Endothelial cell of umbilical vein (primary cell): Measurements from ENCODE around the gene GPD1. TPM values are rescaled to one million over a fixed set of nuclear protein-coding genes. Genes with fewer than 3 reads are reported as not detected.
A peak's percentile ranks its signal among the peaks of the same experiment; 100 is the strongest.
"Not testable (repeated sequence)": the region's sequence is repeated elsewhere in the genome, so short reads cannot be mapped to it uniquely, and the experiment has no call there.

Experiments
- BruUV-seq: library from RNA; stranded (reverse); fragments of 400-500 nt; replicated peaks from 2 replicates; lab custom pipeline; 2021; lab: Mats Ljungman, UMichigan
- CTCF ChIA-PET: fragments of 300-600, 350-600 bp; sonication (Branson Sonifier 250); formaldehyde crosslinking; loops from one replicate; lab custom pipeline; 2021; ENCODE audit warnings: antibody characterized with exemption, inconsistent platforms; lab: Charles Lee
- POLR2A ChIA-PET: fragments of 300-600, 350-600 bp; sonication (Branson Sonifier 250); formaldehyde crosslinking; loops from one replicate; lab custom pipeline; 2021; ENCODE audit warnings: antibody characterized with exemption, inconsistent platforms; lab: Charles Lee
- DNase-seq: peaks from one replicate; pipeline ENCODE4 v3.0.0-alpha.2; 2011; ENCODE audit warnings: low read depth, low spot score
- FAIRE-seq: peaks from 2 replicates; lab custom pipeline; 2011; peaks lifted over from hg19 to GRCh38; lab: Jason Lieb, UNC
- H2AFZ ChIP-seq: 2 replicates; pipeline ENCODE4 v1.6.0; 2012; ENCODE audit warnings: low read depth, low read length, control low read depth, inconsistent platforms
- H3K27ac ChIP-seq: 2 replicates; pipeline ENCODE4 v1.5.1; 2011; ENCODE audit warnings: low read depth, mild to moderate bottlenecking, control low read depth, low read length, moderate library complexity; ENCODE audit not compliant: insufficient read depth
- H3K27me3 ChIP-seq, 2 experiments: 2 replicates each; pipeline versions ENCODE4 v1.6.0 to v1.6.1; 2011; ENCODE audit warnings: low read length in 2 of 2, mixed read lengths in 1 of 2; ENCODE audit not compliant: control insufficient read depth in 2 of 2, insufficient read depth in 2 of 2
- H3K36me3 ChIP-seq, 2 experiments: 2 replicates in 1 of 2; 3 replicates in 1 of 2; pipeline ENCODE4 v1.5.1; 2011; ENCODE audit warnings: low read length in 2 of 2, mild to moderate bottlenecking in 1 of 2, moderate library complexity in 1 of 2; ENCODE audit not compliant: control insufficient read depth in 2 of 2, insufficient read depth in 2 of 2; ENCODE audit errors: extremely low read depth in 1 of 2
- H3K4me1 ChIP-seq: 3 replicates; pipeline ENCODE4 v1.5.1; 2011; ENCODE audit warnings: mild to moderate bottlenecking, low read length; ENCODE audit not compliant: control insufficient read depth, insufficient read depth; ENCODE audit errors: extremely low read depth
- H3K4me2 ChIP-seq: 2 replicates; pipeline ENCODE4 v1.6.1; 2011; ENCODE audit warnings: low read length, control low read depth, mixed read lengths; ENCODE audit not compliant: insufficient read depth
- H3K4me3 ChIP-seq, 3 experiments: fragments of 200-600 bp in 1 of 3; sonication (generic), shearing (Covaris generic) in 1 of 3; replicated peaks in 1 of 3; 2 replicates each; pipeline ENCODE4 v1.5.1; 2011 to 2016; ENCODE audit warnings: control low read depth in 3 of 3, low read length in 3 of 3, mild to moderate bottlenecking in 2 of 3, inconsistent platforms in 1 of 3, low read depth in 1 of 3, moderate library complexity in 1 of 3; ENCODE audit not compliant: insufficient read depth in 1 of 3
- H3K79me2 ChIP-seq: 2 replicates; pipeline ENCODE4 v1.6.0; 2012; ENCODE audit warnings: low read length, inconsistent platforms; ENCODE audit not compliant: control insufficient read depth, insufficient read depth
- H3K9ac ChIP-seq: replicated peaks from 2 replicates; pipeline ENCODE3; 2011; ENCODE audit warnings: low read length, control low read depth; ENCODE audit not compliant: insufficient read depth; ENCODE audit errors: extremely low read depth
- H3K9me1 ChIP-seq: replicated peaks from 3 replicates; pipeline ENCODE4 v1.6.0; 2011; ENCODE audit warnings: mild to moderate bottlenecking, low read length; ENCODE audit not compliant: control insufficient read depth, insufficient read depth; ENCODE audit errors: extremely low read depth
- H3K9me3 ChIP-seq: replicated peaks from 2 replicates; pipeline ENCODE4 v1.5.1; 2012; ENCODE audit warnings: low read length, inconsistent platforms; ENCODE audit not compliant: control insufficient read depth, insufficient read depth
- H4K20me1 ChIP-seq: replicated peaks from 2 replicates; pipeline ENCODE3; 2011; ENCODE audit warnings: mild to moderate bottlenecking, low read length; ENCODE audit not compliant: control insufficient read depth, insufficient read depth; ENCODE audit errors: extremely low read depth
- CTCF ChIP-seq, 2 donors: IDR thresholded peaks; 1 replicate in 1 of 2; 2 replicates in 1 of 2; pipeline ENCODE4 v1.5.1; 2011; ENCODE audit warnings: low read length in 2 of 2, mild to moderate bottlenecking in 2 of 2, moderate library complexity in 2 of 2, control low read depth in 1 of 2, inconsistent platforms in 1 of 2, low read depth in 1 of 2; ENCODE audit not compliant: insufficient read depth in 1 of 2; ENCODE audit errors: extremely low read depth in 1 of 2
- FOS ChIP-seq: IDR thresholded peaks from 2 replicates; pipeline ENCODE4 v1.6.1; 2011; ENCODE audit warnings: mild to moderate bottlenecking, low read length, moderate library complexity, borderline replicate concordance; ENCODE audit not compliant: insufficient read depth
- JUN ChIP-seq: IDR thresholded peaks from 2 replicates; pipeline ENCODE4 v1.6.1; 2011; ENCODE audit warnings: borderline replicate concordance, low read depth; ENCODE audit not compliant: insufficient read length, insufficient read depth
- MYC ChIP-seq: IDR thresholded peaks from one replicate; pipeline ENCODE4 v1.6.1; 2011; ENCODE audit warnings: mild to moderate bottlenecking, low read depth, low read length
- POLR2A ChIP-seq: IDR thresholded peaks from 2 replicates; pipeline ENCODE4 v1.6.1; 2012; ENCODE audit warnings: low read depth, mild to moderate bottlenecking, control low read depth, low read length
- POLR2AphosphoS5 ChIP-seq: IDR thresholded peaks from 2 replicates; pipeline ENCODE4 v1.6.1; 2012; ENCODE audit warnings: low read depth, mild to moderate bottlenecking, control low read depth, low read length, moderate library complexity; ENCODE audit not compliant: insufficient read depth
- dilution Hi-C: fragments of 300-500 bp; cut with MboI; formaldehyde crosslinking; loops from one replicate; pipeline ENCODE4 v1.15.0; 2019; ENCODE audit warnings: low sequenced_read_pairs; ENCODE audit not compliant: extremely low pct_ligation_motif_present
- intact Hi-C: fragments of 100-400 bp; cut with micrococcal nuclease; formaldehyde crosslinking; loops from one replicate; pipeline ENCODE4 v1.10.0; 2022
- polyA plus RNA-seq, 4 experiments: library from polyadenylated mRNA; depleted of rRNA in 3 of 4; stranded (reverse) in 3 of 4; unstranded in 1 of 4; fragments of >200 nt; gene quantifications; 2 replicates each; pipeline versions ENCODE4 v1.2.1 to v1.2.3, GENCODE V29; 2011 to 2012; ENCODE audit warnings: missing spikeins in 1 of 4
- total RNA-seq: library from RNA; stranded (reverse); gene quantifications from 2 replicates; pipeline ENCODE4 v1.2.3, GENCODE V29; 2021
- TF ChIP-seq, protein P1 (sequence below): IDR thresholded peaks from 2 replicates; pipeline ENCODE4 v1.6.1; 2011; ENCODE audit not compliant: insufficient read depth, insufficient read length

The GPD1 gene
- total and polyA plus RNA-seq, 2 donors (not counting 3 experiments of a cell fraction or from before 2014, with no cell fraction given), result 0.07 TPM; not detected in 1

DNA sequence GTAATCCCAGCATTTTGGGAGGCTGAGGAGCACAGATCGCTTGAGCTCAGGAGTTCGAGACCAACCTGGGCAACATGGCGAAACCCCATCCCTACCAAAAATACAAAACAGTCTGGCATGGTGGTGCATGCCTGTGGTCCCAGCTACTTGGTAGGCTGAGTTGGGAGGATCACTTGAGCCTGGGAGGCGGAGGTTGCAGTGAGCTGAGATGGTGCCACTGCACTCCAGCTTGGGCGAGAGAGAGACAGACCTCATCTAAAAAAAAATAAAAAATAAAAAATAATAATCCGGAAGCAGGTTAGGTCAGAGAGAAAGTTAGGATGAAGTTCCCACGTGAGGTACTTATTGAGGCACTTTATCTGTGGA lies 19.4 kb upstream of the GPD1 start:
- peaks cover 35% of the 10 kb centered on the region for H3K4me1 ChIP-seq
- H3K27me3 ChIP-seq, H4K20me1 ChIP-seq, intact Hi-C loops, DNase-seq, BruUV-seq, dilution Hi-C loops, FAIRE-seq, H3K9me3 ChIP-seq, H3K9me1 ChIP-seq: not testable (repeated sequence)
- peak overlapping the region; percentile 51 to 95 (median 80) for H3K4me3 ChIP-seq
- peak overlapping the region; percentile 72 for H3K27ac ChIP-seq
- CTCF ChIA-PET, result interaction anchor here (0.6 to 5.6 kb wide), 32 partner anchors 8 to 230 kb away, joined by 3 to 89 read pairs (median 4); partner anchors contain the start of genes CERS5, COX14, LIMA1 and RACGAP1
- H3K9ac ChIP-seq, result peak overlapping the region; percentile 78
- peaks cover 14% of the 10 kb centered on the region for H3K79me2 ChIP-seq
- H3K36me3 ChIP-seq, result peaks cover 13% of the 10 kb centered on the region in 2 experiments
- POLR2A ChIA-PET, result interaction anchor here (0.7 to 1.9 kb wide), 10 partner anchors 14 to 840 kb away, joined by 3 to 17 read pairs (median 4); partner anchors contain the start of genes CERS5, COX14 and RACGAP1
- H2AFZ ChIP-seq, result peak overlapping the region; percentile 84
- peak; percentile 30 for TF ChIP-seq POLR2A
- H3K4me2 ChIP-seq, result peak overlapping the region; percentile 96

GRCh38 chr12:50084775-50085614 lies 18.8 kb upstream of the GPD1 start, which contains the start of gene SMARCD1:
SMARCD1 (plus strand) TSS chr12:50085342; CDS start chr12:50085370, 28 bp downstream.
- Histone ChIP-seq H3K9me1 (no peaks in the 10 kb centered on the region), H3K4me1 (peaks cover 35% of the 10 kb centered on the region), H3K9me3 (no peaks in the 10 kb centered on the region), H4K20me1 (no peaks in the 10 kb centered on the region), H3K9ac (peak within 1 kb of the TSS; percentile 78), H3K4me3 (peak within 1 kb of the TSS; percentile 51 to 95 (median 80)), H3K79me2 (peaks cover 16% of the 10 kb centered on the region), H2AFZ (peak within 1 kb of the TSS; percentile 84), H3K27ac (peak within 1 kb of the TSS; percentile 72), H3K27me3 (no peaks in the 10 kb centered on the region), H3K36me3 (peaks cover 18 to 19% of the 10 kb centered on the region in 2 experiments), H3K4me2 (peak within 1 kb of the TSS; percentile 96)
- intact Hi-C loops (loop anchor here (1.0 kb wide), 2 partner anchors 10 to 27 kb away; partner anchors contain the start of gene COX14), dilution Hi-C loops (no loop called here)
- BruUV-seq, result TSS peak; percentile 87
- peak; percentile 92 for DNase-seq
- CTCF ChIA-PET, result interaction anchor here (0.6 to 5.6 kb wide), 33 partner anchors 8 to 262 kb away, joined by 3 to 89 read pairs (median 4); partner anchors contain the start of genes CERS5, COX14, LIMA1 and RACGAP1
- TF ChIP-seq CTCF (IDR thresholded peaks at IDR 0.05; ENCODE audit: extremely low read depth in 1 of 2, insufficient read depth in 1 of 2, low read depth in 1 of 2, low read length in 2 of 2) (peak; percentile 50 to 71), MYC (no peak), POLR2AphosphoS5 (peak; percentile 81), JUN (no peak), FOS (no peak)
- TF ChIP-seq, protein P1, sequence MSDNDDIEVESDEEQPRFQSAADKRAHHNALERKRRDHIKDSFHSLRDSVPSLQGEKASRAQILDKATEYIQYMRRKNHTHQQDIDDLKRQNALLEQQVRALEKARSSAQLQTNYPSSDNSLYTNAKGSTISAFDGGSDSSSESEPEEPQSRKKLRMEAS, result peak; percentile 29
- POLR2A ChIA-PET, result interaction anchor here (0.7 to 1.9 kb wide), 12 partner anchors 15 to 840 kb away, joined by 3 to 17 read pairs (median 4); partner anchors contain the start of genes CERS5, COX14 and RACGAP1
- peak; percentile 85 for FAIRE-seq
